GM18519 (cell line): ENCODE results near the gene MAP4K2.
A peak's percentile ranks its signal among the peaks of the same experiment; 100 is the strongest.

Source experiments
- ATAC-seq: cut with Tn5 transposase; IDR thresholded peaks from one replicate; pipeline ENCODE4 v1.9.1; 2021; ENCODE audit warnings: mild to moderate bottlenecking, moderate library complexity; ENCODE audit not compliant: unreplicated experiment, low FRiP score

MAP4K2 gene

DNA sequence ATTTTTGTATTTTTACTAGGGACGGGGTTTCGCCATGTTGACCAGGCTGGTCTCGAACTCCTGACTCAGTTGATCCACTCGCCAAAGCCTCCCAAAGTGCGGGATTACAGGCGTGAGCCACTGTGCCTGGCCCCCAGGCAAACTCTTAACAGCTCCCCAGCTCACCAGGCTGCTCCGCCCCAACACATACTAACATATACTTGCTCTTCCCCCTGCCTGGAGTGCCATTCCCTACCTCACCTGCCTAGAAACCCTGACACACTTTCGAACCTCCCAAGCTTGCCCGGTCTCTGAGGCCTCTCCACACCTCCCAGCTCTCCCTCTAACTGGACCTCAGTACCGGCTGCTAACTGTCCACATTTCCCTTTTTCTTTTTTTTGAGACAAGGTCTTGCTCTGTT lies 8.5 kb downstream of the MAP4K2 start:
- ATAC-seq = no peak

DNA sequence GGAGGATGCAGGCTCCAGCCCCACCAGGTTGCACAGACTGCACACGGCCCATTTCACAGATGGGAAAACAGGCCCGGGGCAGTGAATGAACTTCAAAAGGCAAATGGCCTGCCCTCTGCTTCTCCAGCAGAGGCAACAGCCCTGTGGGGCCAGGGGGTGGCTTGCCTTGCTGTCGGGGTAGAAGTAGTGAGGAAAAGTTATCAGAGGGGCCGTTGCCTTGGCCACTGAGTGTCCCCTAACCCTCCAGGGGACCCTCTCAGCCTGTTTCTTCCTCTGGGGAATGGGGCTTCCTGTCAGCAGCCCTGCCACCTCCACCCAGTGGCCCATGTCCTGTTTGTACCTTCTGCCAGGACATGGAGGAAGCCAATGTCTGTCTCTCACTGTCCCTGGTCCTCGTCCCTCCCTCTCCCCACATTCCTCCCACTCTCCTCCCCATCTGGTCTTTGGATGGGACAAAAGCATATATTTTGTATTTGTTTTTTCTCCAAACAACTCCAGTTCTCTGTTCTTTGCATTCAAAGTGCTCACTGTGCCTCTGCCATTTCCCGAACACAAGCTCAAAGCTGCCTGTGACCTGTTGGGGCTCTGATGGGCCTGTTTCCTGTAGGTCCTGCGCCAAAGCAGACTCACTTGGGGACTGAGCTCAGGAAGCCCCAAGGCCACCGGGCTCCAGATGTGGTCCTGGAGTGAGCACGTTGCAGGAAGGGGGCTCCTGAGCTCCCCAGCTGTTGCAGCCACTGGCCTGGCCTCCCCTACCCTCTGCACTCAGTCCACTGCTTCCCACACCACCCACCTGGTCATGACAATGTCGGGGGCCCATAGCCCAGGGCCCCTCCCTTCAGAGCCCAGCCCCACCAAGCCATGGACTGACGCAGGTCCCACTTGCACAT lies 9.5 kb downstream of the MAP4K2 start:
- no peak for ATAC-seq

DNA sequence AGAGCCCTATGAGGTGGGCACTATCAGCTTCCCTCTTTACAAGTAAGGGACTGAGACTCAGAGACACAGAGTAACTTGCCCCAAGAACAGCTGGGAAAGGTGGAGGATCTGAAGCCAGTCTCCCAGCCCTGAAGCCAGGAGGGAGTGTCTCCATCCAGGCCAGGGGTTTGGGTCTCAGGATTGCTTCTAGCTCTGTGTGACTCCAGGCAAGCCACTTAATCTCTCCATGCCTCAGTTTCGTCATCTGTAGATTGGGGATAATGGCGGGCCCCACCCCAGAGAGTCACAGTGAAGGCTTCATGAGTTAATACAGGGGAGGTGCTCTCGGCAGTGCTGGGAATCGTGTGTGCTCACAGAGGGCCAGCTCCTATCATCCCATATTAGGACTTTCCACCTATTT lies 10.5 kb downstream of the MAP4K2 start:
- no peak for ATAC-seq

DNA sequence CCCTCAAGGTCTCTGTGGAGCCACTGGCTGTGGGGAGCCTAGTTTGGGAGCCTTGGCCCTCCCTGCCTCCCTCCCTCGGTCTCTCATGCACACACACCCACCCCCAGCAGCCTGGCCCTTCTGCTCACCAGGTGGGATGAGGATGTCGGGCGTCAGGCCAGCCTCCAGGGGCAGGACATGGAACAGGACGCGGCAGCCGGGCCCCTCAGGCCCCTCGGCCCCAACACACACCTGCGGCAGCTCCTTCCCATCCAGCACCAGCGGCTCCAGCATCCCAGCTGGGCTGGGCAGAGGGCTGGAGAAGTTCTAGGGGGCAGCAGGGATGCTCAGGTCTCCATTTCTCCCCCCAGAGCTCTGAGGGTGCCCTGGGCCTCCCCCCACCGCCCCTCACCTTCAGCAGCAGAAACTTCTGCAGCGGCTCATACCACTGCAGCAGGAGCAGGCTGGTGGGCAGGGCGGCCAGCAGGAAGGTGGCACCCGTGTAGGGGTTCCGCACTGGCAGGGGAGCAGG lies 11.2 kb downstream of the MAP4K2 start:
- no peak for ATAC-seq

DNA sequence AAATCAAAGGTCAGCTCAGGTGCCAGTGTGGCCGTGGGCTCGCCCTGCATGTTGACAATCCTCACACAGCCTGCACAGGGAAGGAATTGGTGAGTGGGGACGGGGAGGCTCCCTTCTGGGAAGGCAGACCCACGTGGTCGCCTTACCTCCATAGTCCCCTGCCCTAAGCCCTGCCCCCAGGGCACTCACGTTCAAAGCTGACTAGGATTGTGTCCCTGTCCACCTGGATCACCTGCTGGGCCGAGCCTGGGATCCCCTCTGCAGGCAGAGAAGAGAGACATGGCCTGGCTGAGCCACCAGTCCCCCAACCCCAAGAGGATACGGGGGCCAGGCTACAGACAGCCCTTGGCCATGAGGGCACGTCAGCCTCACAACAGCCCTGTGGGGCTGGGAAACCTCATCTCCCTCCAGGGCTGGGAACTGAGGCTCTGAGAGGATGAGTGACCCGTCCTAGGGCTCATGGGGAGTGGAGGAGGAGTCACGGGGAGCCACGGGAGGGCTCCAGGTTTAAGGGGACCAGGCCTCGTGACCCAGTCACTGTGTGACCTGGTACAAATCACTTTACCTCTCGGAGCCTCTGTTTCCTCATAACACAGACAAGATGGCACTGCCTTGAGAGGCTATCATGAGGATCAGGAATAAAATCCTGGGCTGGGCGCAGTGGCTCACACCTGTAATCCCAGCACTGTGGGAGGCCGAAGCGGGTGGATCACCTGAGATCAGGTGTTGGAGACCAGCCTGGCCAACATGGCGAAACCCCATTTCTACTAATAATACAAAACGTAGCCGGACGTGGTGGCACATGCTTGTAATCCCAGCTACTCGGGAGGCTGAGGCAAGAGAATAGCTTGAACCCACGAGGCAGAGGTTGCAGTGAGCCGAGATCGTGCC lies 12.6 kb downstream of the MAP4K2 start:
- ATAC-seq = no peak

DNA sequence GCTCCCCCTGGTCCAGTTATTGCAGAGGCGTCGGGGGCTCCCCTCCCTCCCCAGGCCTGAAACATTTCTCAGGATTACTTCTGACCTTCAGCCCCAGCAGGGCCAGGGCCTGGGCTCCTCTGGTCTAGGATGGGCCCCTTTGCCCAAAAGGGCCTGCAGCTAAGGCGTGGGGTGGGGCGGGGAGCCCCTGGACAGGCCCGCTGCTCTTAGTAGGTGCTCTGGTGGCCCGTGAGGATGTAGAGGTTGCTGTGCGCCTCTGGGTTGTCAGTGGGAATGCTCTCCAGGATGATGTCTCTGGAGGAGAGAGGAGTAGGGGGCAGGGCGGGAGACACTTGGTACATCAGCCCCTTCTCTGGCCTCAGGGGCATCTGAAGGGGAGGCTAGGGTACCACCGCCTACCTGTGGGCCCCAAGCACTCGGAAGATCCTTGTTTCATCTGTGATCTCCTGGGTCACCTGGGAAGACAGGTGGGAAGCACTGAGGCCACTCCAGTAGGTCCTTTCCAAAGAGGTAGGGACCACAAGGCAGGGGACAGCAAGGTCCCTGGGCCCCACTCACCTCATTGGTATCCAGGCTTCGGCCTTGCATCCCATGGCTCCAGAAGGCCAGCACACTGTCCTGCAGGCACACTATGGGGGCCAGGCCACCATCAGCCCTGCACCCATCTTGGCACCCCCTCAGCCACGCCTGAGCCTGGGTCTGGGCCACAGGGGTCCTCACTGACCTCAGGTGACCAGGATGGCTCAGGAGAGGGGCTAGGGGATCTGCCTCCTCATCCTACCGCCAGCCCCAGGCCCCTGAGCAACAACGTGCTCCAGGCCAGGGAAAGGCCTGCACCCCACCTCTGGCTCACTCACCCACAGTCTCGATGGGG lies 13.4 kb downstream of the MAP4K2 start:
- no peak for ATAC-seq

DNA sequence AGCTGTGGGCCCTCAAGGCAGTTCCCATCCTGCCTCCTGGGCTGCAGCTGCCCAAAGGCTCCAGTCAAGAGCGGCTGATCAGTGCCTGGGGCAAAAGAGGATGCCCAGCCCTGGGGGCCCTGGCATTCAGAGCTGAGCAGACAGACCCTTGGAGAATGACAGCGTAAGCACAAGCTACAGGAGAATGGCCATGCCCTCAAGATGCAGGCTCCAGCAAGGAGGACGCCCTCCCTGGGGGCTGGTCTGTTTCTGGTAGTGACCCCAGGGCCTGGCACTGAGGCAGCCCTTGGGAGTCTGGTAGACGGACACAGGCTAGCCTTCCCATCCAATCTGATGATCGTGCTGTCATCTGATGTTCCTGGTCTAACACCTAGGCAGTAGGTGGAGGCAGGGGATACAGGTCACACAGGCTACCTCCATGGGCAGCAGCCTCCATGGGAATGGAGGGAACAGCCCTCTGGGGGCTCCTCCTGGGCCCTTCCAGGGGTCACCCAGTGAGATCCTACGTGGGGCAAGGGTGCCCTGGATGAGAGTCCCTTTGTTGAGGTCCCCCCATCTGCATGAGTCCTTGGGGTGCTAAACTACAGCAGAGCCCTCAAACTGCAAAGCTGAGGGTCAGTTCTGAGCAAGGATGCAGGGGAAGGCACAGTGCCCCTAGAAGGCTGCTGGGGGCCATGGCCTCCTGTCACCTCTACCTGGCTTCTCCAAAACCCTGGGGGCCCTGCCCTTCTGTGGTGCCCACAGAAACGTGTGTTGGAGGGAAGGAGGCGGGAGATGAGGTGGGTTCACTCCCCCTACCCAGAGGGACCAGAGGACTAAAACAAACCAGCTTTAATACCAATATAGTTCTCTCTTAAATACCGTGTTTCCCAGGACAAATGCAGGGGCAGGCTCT lies 14.4 kb downstream of the MAP4K2 start:
- no peak for ATAC-seq

DNA sequence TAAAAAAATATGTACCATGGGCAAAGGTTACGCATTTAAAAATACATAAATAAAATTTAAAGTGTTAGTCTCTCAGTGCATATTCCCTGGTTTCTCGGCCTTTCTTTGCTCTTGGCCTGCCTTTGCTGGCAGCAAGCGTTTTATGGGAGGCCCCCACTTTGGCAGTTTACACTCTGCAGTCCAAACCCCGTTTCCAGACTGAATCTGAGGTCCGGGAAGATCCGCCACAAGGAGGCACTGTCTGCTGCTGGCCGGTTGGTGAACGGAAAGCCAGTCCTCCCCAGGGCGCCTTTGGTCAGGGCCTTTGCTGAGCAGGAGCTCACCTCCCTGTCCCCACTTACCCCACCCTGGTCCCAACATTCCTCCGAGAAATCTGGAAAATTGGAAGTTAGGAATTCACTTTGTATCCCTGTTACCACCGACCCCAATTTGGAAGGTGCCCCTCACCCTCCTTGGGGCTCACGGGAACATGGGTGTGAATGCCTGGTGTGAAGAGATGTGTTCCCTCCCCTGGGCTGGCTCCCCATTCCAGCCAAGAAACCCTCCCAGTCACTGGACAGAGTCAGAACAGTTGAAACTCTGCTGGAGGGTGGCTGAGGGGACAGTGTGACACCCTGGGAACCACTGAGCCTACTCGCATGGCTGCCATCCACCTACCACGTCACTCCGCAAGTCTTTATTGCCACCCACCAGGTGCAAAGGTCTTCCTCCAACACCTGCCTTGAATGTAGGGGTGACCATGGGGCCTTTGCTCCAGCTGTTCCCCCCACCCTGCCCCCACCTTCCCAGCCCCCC lies 15.3 kb downstream of the MAP4K2 start:
- ATAC-seq = no peak

DNA sequence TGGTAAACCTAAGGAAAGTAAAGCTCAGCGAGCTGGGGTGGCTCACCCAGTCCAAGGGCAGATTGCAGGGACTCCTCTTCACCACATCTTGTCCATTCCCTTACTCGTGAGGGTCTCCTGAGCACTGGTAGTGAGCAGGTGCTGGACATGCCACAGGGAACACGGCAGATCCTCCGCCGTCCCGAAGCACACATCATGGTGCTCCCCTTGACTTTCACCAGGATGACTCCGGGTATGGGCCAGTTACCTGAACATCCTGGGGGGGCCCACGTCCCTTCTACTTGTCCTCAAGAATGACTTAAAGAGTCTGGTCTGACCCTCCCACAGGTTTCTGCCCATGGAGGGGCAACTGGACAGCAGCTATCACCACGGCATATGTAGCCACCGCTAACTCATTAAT lies 16.7 kb downstream of the MAP4K2 start:
- no peak for ATAC-seq

DNA sequence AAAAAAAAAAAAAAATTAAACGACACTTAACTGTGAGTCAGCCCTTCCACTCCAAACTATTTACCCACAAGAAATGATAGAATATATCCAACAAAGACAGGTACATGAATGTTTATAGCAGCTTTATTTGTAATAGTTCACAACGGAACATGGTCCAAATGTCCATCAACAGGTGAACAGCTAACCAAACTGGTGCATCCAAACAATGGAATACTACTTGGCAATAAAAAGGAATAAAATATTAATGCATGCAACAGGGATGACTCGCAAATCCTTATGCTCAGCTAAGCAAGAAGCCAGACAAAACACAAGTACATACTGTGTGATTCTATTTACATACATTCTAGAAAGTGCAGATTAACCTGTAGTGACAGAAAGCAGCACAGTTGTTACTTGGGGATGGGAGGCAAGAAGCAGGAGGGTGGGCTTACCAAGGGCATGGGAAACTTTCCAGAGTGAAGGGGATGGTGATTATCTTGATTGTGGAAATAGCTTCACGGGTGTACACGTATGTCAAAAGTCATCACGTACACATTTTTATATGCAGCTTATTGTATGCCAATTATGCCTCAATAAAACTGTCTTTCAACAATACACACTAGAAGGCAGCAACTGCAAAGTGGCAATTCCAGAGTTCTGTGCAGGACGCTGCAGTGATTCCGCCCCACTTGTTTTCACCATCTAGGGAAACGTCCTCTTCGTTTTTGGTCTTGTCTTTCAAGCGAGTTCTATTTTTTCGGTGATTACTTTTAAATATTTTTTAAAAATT lies 18.0 kb downstream of the MAP4K2 start:
- no peak for ATAC-seq

DNA sequence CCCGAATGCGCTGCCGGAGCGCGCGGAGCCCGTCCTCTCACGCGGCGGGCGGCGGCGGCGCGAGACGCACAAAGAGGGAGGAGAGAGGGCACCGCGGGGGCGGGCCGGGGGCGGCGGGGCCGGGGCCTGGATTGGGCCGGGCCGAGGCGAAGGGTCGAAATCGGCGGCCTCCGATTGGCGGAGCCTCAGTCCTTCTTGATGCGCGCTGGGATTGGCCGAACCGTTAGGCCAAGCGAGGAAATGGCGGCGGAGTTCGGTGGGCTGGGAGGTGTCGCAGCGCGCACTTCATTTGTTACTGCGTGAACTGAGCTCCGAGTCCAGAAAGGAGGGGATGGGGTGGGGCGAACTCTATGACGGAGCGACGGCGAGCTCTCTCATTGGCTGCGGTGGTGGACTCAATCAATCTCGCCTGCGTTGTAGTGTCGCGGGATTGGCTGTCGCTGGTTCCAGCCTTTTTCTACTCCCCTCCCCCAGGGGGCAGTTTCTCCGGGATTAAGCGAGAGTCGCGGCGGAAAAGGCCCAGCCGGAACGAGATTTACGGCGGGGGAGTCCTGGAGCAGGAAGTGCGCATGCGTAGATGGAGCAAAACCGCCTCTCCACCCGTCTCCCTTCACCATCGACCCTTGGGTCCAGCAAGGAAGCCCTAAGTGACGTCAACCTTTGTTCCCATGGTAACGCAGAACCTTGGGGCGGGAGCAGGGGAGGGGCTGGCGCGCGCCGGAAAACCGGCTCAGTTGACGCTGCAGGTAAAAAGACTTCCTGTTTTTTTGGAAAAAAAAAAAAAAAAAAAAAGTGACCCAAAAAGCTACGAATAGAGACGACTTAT lies 24.3 kb downstream of the MAP4K2 start, which contains the start of gene SF1:
Gene SF1 (minus strand): TSS at position 70 of the 826 bp plus-strand sequence. CDS start 150 bp downstream, outside the sequence.
- peak; percentile 55 for ATAC-seq

DNA sequence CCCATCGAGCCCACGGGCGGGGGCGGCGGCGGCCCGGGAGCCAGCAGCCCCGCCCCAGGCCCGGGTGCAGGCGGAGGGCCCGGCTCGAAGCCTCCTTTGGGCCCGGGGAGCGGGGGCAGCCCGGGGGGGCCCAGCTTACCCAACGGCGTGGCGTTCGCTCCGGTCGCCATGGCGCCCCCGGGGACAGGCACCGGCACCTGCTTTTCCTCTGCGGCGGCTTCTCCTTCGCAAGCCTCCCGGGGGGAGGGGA lies 24.9 kb downstream of the MAP4K2 start:
- ATAC-seq = no peak

DNA sequence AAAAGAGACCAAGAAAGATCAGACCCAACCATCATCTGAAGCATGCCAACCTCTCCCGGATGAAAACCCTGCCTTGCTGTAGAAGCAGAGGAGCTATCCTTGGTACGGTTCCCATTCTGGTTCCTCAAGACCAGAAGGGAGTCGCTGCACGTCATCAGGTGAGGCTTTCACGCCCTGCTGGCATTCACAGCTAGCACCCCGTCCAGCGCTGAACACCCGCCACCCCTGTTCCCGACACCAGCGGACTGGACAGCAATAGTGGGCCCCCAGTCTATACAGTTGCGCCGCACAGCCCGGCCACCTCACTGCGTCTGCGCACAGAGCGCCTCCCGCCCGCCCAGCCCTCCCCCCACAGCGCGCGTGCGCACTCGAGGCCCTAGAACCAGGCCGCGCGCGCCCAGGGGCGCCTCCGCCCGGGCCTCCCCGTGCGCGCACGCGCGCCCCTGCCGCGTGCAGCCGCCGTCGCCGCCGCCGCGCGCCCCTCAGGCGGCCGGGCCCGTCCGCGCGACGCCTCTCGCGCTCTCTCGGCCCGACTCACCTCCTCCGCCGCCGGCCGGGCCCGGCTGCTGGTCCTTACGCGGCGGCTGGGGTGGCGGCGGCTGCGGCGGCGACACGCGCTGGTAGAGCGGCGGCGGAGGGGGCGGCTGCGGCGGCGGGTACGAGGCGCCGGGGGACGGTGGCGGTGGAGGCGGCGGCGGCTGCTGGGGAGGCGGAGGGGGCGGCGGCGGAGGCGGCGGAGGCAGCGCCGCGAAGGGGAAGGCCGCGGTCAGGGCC lies 25.4 kb downstream of the MAP4K2 start:
- no peak for ATAC-seq

DNA sequence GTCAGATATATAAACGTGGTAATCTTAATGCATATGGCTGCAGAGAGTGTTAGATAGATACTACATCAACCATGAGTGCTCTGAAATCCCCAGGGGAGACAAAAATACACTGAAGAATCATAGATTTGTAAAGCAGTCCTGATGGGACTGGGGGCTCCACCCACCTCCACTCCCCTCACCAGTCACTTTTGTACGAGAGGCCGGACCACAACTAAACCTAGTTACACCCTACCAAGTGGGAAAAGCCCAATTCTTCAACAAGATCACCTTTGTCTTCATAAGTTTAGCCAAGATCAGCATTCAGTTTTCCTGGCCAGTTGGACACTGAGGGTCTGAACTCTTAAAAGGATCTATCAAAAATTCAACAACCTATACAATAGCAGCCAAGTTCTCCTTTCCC lies 26.1 kb downstream of the MAP4K2 start:
- no peak for ATAC-seq

DNA sequence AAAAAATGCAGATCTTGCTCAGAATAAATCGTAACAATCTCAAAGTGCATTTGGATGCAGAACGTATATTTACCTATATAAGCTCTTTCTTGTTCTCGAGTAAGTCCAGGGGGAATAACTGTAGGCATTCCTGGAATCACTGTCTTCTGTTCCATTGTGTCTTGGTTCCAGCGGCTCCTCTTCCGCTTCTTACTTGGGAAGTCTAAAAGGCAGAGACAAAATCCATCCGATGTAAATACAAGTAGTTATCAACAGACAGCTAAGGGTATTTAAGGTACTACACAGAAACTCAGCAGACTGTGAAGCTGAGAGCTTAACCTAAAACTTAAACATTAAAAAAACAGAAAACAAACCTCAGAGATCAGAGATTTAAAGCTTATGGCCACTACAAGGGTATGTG lies 26.6 kb downstream of the MAP4K2 start:
- ATAC-seq = no peak

DNA sequence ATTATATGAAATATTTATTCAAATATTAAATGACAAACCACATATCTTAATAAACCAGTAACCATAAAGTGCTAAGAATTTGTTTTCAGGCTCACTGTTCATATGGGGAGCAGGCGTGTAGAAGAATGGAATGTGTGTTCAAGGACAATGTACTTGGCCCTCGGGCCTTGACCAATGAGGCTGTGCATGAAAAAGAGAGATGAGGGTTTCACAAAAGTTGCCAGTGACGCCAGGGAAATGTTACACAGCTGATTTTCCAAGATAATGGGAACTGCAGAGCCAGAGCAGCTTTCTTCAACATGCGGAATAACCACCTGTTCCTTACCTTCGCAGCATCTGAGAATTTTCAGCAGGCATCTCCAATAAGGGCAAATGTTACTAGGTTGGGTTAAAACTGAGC lies 28.9 kb downstream of the MAP4K2 start:
- ATAC-seq = no peak
